Heart left ventricle (tissue), 16 donors: ENCODE measurements around the gene BPHL. TPM values are rescaled to one million over a fixed set of nuclear protein-coding genes. Genes with fewer than 3 reads are reported as not detected.

Source experiments
- ATAC-seq, 4 donors: fragments of 200-7000 bp; cut with Tn5 transposase; one replicate each; pipeline ENCODE4 v1.9.1; 2020 to 2022; ENCODE audit warnings: moderate library complexity in 4 of 4, mild to moderate bottlenecking in 3 of 4, moderate number of reproducible peaks in 1 of 4
- DNase-seq, 5 donors: peaks; one replicate each; pipeline ENCODE4 v3.0.0-alpha.2; 2020
- H3K27ac ChIP-seq, 12 donors: fragments of 200-600 bp; sonication (generic) in 4 of 12; one replicate each; pipeline versions ENCODE4 v1.5.0 to v1.8.0; 2016 to 2022; ENCODE audit warnings: mild to moderate bottlenecking in 2 of 12
- H3K27me3 ChIP-seq, 9 donors: fragments of 200-600 bp; sonication (generic) in 2 of 9; one replicate each; pipeline versions ENCODE4 v1.5.1 to v1.8.0; 2016 to 2022; ENCODE audit warnings: mild to moderate bottlenecking in 3 of 9
- H3K36me3 ChIP-seq, 9 donors: fragments of 200-600 bp; sonication (generic) in 2 of 9; one replicate each; pipeline versions ENCODE4 v1.5.0 to v1.8.0; 2018 to 2022; ENCODE audit warnings: mild to moderate bottlenecking in 2 of 9
- H3K4me1 ChIP-seq, 12 donors: fragments of 200-600 bp; sonication (generic) in 4 of 12; one replicate each; pipeline versions ENCODE4 v1.5.0 to v1.8.0; 2016 to 2022; ENCODE audit warnings: mild to moderate bottlenecking in 3 of 12
- H3K4me3 ChIP-seq, 12 donors: fragments of 200-600 bp; sonication (generic) in 4 of 12; one replicate each; pipeline versions ENCODE4 v1.5.0 to v1.8.0; 2017 to 2022; ENCODE audit warnings: mild to moderate bottlenecking in 9 of 12, moderate library complexity in 4 of 12
- H3K9me3 ChIP-seq, 12 donors: fragments of 200-600 bp; sonication (generic) in 4 of 12; one replicate each; pipeline versions ENCODE4 v1.5.0 to v1.8.0; 2016 to 2022; ENCODE audit warnings: mild to moderate bottlenecking in 1 of 12
- CTCF ChIP-seq, 12 donors: fragments of 200-600 bp; sonication (generic) in 4 of 12; IDR thresholded peaks; one replicate each; pipeline versions ENCODE4 v1.5.0 to v1.8.0; 2018 to 2022; ENCODE audit warnings: antibody characterized with exemption in 12 of 12, mild to moderate bottlenecking in 5 of 12
- POLR2A ChIP-seq, 2 donors: fragments of 450-650 bp; IDR thresholded peaks; one replicate each; pipeline ENCODE4 v1.6.1; 2017; ENCODE audit warnings: antibody characterized with exemption in 2 of 2, mild to moderate bottlenecking in 2 of 2, moderate library complexity in 2 of 2
- WGBS, 4 donors: extraction: QIAGEN DNeasy Blood & Tissue Kit in 2 of 4; methylation state at CpG; one replicate each; pipeline versions ENCODE4 v1.1.5 to v1.1.7; 2013 to 2018; 5-methylcytosine and 5-hydroxymethylcytosine counted together
- intact Hi-C, 10 donors: fragments of 100-400 bp; cut with DNase I; formaldehyde crosslinking; loops; one replicate each; pipeline versions ENCODE4 v1.11.1 to v1.14.2; 2022
- polyA plus RNA-seq, 2 donors: library from polyadenylated mRNA; stranded (reverse); fragments of 200-250 nt; gene quantifications; one replicate each; pipeline ENCODE4 v1.2.3, GENCODE V29; 2013
- total RNA-seq, 9 donors: library from RNA; depleted of rRNA in 2 of 9; stranded (reverse); fragments of >200 nt in 2 of 9; fragmentation: NEBNext Ultra II Directional in 3 of 9; extraction: Animal tissue kit (Norgen Biotek cat#: 25700) in 3 of 9; gene quantifications; one replicate each; pipeline versions ENCODE4 v1.1.0 to v1.2.4, GENCODE V29; 2016 to 2023
- donor health status: ischemic (EF 13 %, LVEDD 7.1; RV severe dilation, severe dysfunction).
- donor health status: healthy with polysubstance abuse.
- donor health status: DM: no; HTN: yes; CAD: no.
- donor health status: DM: no; HTN: no; CAD: no.
- donor health status: ischemic (EF 25% LVEDD 6.9; RV normal size, moderate dysfunction).
- donor health status: ischemic (EF 25% LVEDD 5.7; RV mildly dilated, moderate dysfunction).
- donor health status: healthy.
- donor health status: DM: yes; HTN: yes; CAD: no.
- donor health status: ischemic (EF 35%, LVEDD 5.7; RV mildly dilated, moderate dysfunction).
- donor health status: nonischemic (EF 11% LVEDD 7.7; RV severe dilation, severe dysfunction).
- donor health status: DM: yes; HTN: yes; CAD: no.
- donor health status: PGD.
- donor health status: ischemic (EF 29% LVEDD 5.4; RV normal size, mild dysfunction).
- donor health status: nonischemic (EF 23%, LVEDD 6.1; RV moderate dilation, normal function).

BPHL gene
- total and polyA plus RNA-seq, 11 donors, result 4.8 to 38.2 (median 13.5) TPM

GRCh38 chr6:3200682-3201081 is 82.2 kb downstream of the BPHL start:
- Histone ChIP-seq H3K36me3 (no peaks in the 10 kb centered on the region), H3K4me1 (no peaks in the 10 kb centered on the region), H3K27ac (no peak overlapping the region), H3K4me3 (no peak overlapping the region), H3K27me3 (no peaks in the 10 kb centered on the region), H3K9me3 (peaks cover 0 to 12% (median 0%) of the 10 kb centered on the region in 12 donors)
- intact Hi-C loops, result no loop called here
- no peak for ATAC-seq
- DNase-seq, result no peak
- no peak for TF ChIP-seq CTCF (IDR thresholded peaks at IDR 0.05)
- no peak for TF ChIP-seq POLR2A (IDR thresholded peaks at IDR 0.05)

GRCh38 chr6:3201388-3201787 is 82.9 kb downstream of the BPHL start:
- no peak for ATAC-seq
- no peaks in the 10 kb centered on the region for H3K27me3 ChIP-seq
- no peaks in the 10 kb centered on the region for H3K4me1 ChIP-seq
- 90 to 96% (median 92%) methylated on average over 2 of the region's 2 CpGs for WGBS, 4 donors
- no peaks in the 10 kb centered on the region for H3K36me3 ChIP-seq
- H3K9me3 ChIP-seq, result peaks cover 0 to 12% (median 0%) of the 10 kb centered on the region in 12 donors
- intact Hi-C loops, result no loop called here
- no peak overlapping the region for H3K27ac ChIP-seq
- H3K4me3 ChIP-seq, result no peak overlapping the region
- DNase-seq, result no peak
- TF ChIP-seq CTCF (IDR thresholded peaks at IDR 0.05) (no peak), POLR2A (IDR thresholded peaks at IDR 0.05) (no peak)

Other genes with a start within 250 kb of the BPHL start
- gene SERPINB9, start 215.4 kb upstream of the BPHL start, total RNA-seq, result 10 to 100 TPM in 1 of 9 donors, 1 to 10 TPM in 8; 2.1 to 16.7 (median 5.4) TPM
- gene SERPINB9, start 215.4 kb upstream of the BPHL start, polyA plus RNA-seq, result 1 to 10 TPM; 2.1 to 2.7 TPM
- 100 to 1,000 TPM; 168 to 246 (median 188) TPM for gene SERPINB6, start 147.1 kb upstream of the BPHL start, total RNA-seq
- gene SERPINB6, start 147.1 kb upstream of the BPHL start, polyA plus RNA-seq, result 100 to 1,000 TPM; 146 to 157 TPM
- gene NQO2, start 118.8 kb upstream of the BPHL start, total RNA-seq, result 10 to 100 TPM; 37.0 to 76.0 (median 62.8) TPM
- 10 to 100 TPM; 40.8 to 85.4 TPM for gene NQO2, start 118.8 kb upstream of the BPHL start, polyA plus RNA-seq
- gene RIPK1, start 50.2 kb upstream of the BPHL start, total RNA-seq, result 10 to 100 TPM in 3 of 9 donors, 1 to 10 TPM in 6; 5.3 to 16.3 (median 7.1) TPM
- gene RIPK1, start 50.2 kb upstream of the BPHL start, polyA plus RNA-seq, result 1 to 10 TPM; 5.5 to 8.0 TPM
- gene TUBB2A, start 38.8 kb downstream of the BPHL start, total RNA-seq, result 10 to 100 TPM; 12.7 to 61.7 (median 26.0) TPM
- gene TUBB2A, start 38.8 kb downstream of the BPHL start, polyA plus RNA-seq, result 10 to 100 TPM; 14.3 to 58.1 TPM
- gene TUBB2B, start 108.9 kb downstream of the BPHL start, total RNA-seq, result 1 to 10 TPM in 8 of 9 donors, under 1 TPM in 1; 0.90 to 3.4 (median 1.5) TPM
- gene TUBB2B, start 108.9 kb downstream of the BPHL start, polyA plus RNA-seq, result 1 to 10 TPM; 1.1 to 2.8 TPM
- gene PSMG4, start 140.2 kb downstream of the BPHL start, total RNA-seq, result 10 to 100 TPM in 4 of 9 donors, 1 to 10 TPM in 5; 6.2 to 12.6 (median 9.7) TPM
- gene PSMG4, start 140.2 kb downstream of the BPHL start, polyA plus RNA-seq, result 10 to 100 TPM in 1 of 2 donors, 1 to 10 TPM in 1; 8.7 to 21.7 TPM